DND-41 (cell line): Measurements from ENCODE around the gene RAB44.

ENCODE experiments used
- CTCF ChIP-seq: IDR thresholded peaks from 2 replicates; pipeline ENCODE4 v1.5.1; 2012; ENCODE audit warnings: borderline replicate concordance, low read length, moderate library complexity, mild to moderate bottlenecking; ENCODE audit not compliant: poor library complexity, severe bottlenecking; ENCODE audit errors: extremely low read depth
- EZH2 ChIP-seq: IDR thresholded peaks from 3 replicates; pipeline ENCODE4 v1.6.1; 2012; ENCODE audit warnings: borderline replicate concordance, low read depth, mild to moderate bottlenecking, moderate library complexity, low read length, inconsistent platforms; ENCODE audit not compliant: severe bottlenecking

DNA sequence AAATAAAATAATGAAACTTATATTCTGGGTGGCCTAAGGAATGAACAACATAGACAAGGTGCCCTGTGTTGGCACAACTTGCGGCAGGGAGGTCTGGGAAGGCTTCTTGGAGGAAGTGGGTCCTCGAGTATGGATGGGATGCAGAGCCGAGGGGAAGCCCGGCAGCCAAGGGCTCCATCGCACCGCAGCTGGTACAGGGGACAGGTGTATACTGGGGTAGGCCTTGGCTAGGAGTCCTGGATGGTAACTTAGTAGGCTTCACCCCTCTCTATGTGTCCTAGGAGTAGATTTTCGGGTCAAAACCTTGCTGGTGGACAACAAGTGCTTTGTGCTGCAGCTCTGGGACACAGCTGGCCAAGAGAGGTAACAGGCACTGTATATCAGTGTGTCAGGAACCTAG, 28.0 kb downstream of the RAB44 start:
- TF ChIP-seq CTCF (no peak), EZH2 (no peak)
